GM04504 (cell line): ENCODE measurements around the gene PFKFB1.
"Not testable (repeated sequence)": the region's sequence is repeated elsewhere in the genome, so short reads cannot be mapped to it uniquely, and the experiment has no call there.

Experiments
- DNase-seq: peaks from one replicate; pipeline ENCODE4 v3.0.0-alpha.2; 2012; ENCODE audit warnings: low read depth

The PFKFB1 gene

GRCh38 chrX:54992911-54993622, 921 bp downstream of the PFKFB1 start:
- DNase-seq, result no peak

- no peak for DNase-seq
Measured at GRCh38 chrX:54991706-54992105, 2.3 kb downstream of the PFKFB1 start.

- not testable (repeated sequence) for DNase-seq
Measured at GRCh38 chrX:54983306-54983705, 10.7 kb downstream of the PFKFB1 start.

GRCh38 chrX:54980334-54980733, 13.7 kb downstream of the PFKFB1 start:
- DNase-seq, result no peak

GRCh38 chrX:54979432-54979831, 14.6 kb downstream of the PFKFB1 start:
- no peak for DNase-seq

- no peak for DNase-seq
Measured at GRCh38 chrX:54978448-54978847, 15.5 kb downstream of the PFKFB1 start.

GRCh38 chrX:54977387-54977786, 16.6 kb downstream of the PFKFB1 start:
- DNase-seq, result no peak

- no peak for DNase-seq
Measured at GRCh38 chrX:54964766-54965497, 29.1 kb downstream of the PFKFB1 start.

- DNase-seq, result no peak
Measured at GRCh38 chrX:54961750-54962149, 32.2 kb downstream of the PFKFB1 start.

- DNase-seq, result no peak
Measured at GRCh38 chrX:54950730-54951375, 43.1 kb downstream of the PFKFB1 start.

- DNase-seq, result no peak
Measured at GRCh38 chrX:54945224-54945623, 48.8 kb downstream of the PFKFB1 start.

GRCh38 chrX:54944816-54945215, 49.2 kb downstream of the PFKFB1 start:
- no peak for DNase-seq

GRCh38 chrX:54937416-54937815, 56.6 kb downstream of the PFKFB1 start:
- DNase-seq, result no peak

GRCh38 chrX:54935306-54935705, 58.7 kb downstream of the PFKFB1 start:
- DNase-seq, result no peak

GRCh38 chrX:54934890-54935289, 59.1 kb downstream of the PFKFB1 start:
- DNase-seq, result no peak

GRCh38 chrX:54934058-54934457, 59.9 kb downstream of the PFKFB1 start:
- no peak for DNase-seq

GRCh38 chrX:54933150-54933826, 60.7 kb downstream of the PFKFB1 start:
- no peak for DNase-seq

GRCh38 chrX:54931107-54931506, 62.9 kb downstream of the PFKFB1 start:
- no peak for DNase-seq

- no peak for DNase-seq
Measured at GRCh38 chrX:54930291-54931049, 63.5 kb downstream of the PFKFB1 start.

- no peak for DNase-seq
Measured at GRCh38 chrX:54928876-54929275, 65.1 kb downstream of the PFKFB1 start.

GRCh38 chrX:54926978-54927377, 67.0 kb downstream of the PFKFB1 start:
- no peak for DNase-seq

GRCh38 chrX:54923376-54923775, 70.6 kb downstream of the PFKFB1 start:
- DNase-seq, result no peak
